Measurements from ENCODE around the gene ABCD4. TPM values are rescaled to one million over a fixed set of nuclear protein-coding genes. Genes with fewer than 3 reads are reported as not detected.
A peak's percentile ranks its signal among the peaks of the same experiment; 100 is the strongest.
"Not testable (repeated sequence)": the region's sequence is repeated elsewhere in the genome, so short reads cannot be mapped to it uniquely, and the experiment has no call there.

ABCD4 gene
- total RNA-seq: 36.5 and 55.6 TPM in 2 replicates

GRCh38 chr14:74302634-74303569, at the start of gene ABCD4:
ABCD4 (minus strand) TSS chr14:74302934; CDS start chr14:74302912, 22 bp downstream.
- DNase-seq (ENCODE audit: low read depth): peak; percentile 84

GRCh38 chr14:74350928-74351323, 48.2 kb upstream of the ABCD4 start:
- DNase-seq (ENCODE audit: low read depth): no peak

GRCh38 chr14:74350211-74350927, 47.6 kb upstream of the ABCD4 start:
- no peak for DNase-seq (ENCODE audit: low read depth)

GRCh38 chr14:74349757-74350156, 47.0 kb upstream of the ABCD4 start:
- no peak for DNase-seq (ENCODE audit: low read depth)

- no peak for DNase-seq (ENCODE audit: low read depth)
These were observed 46.2 kb upstream of the ABCD4 start for GRCh38 chr14:74348735-74349463.

- DNase-seq (ENCODE audit: low read depth): no peak
These were observed 45.6 kb upstream of the ABCD4 start, which contains the start of gene VRTN for GRCh38 chr14:74348241-74348734. VRTN (plus strand) TSS chr14:74348471; CDS start chr14:74356784, 8,313 bp downstream.

- DNase-seq (ENCODE audit: low read depth): no peak
These were observed 45.0 kb upstream of the ABCD4 start for GRCh38 chr14:74347795-74348100.

GRCh38 chr14:74347097-74347794, 44.5 kb upstream of the ABCD4 start:
- peak; percentile 34 for DNase-seq (ENCODE audit: low read depth)

GRCh38 chr14:74346341-74346740, 43.6 kb upstream of the ABCD4 start:
- no peak for DNase-seq (ENCODE audit: low read depth)

GRCh38 chr14:74333909-74334308, 31.2 kb upstream of the ABCD4 start:
- DNase-seq (ENCODE audit: low read depth): peak; percentile 40

- DNase-seq (ENCODE audit: low read depth): not testable (repeated sequence)
These were observed 27.3 kb upstream of the ABCD4 start for GRCh38 chr14:74329950-74330552.

- DNase-seq (ENCODE audit: low read depth): no peak
These were observed 23.8 kb upstream of the ABCD4 start for GRCh38 chr14:74326369-74327152.

GRCh38 chr14:74325446-74325845, 22.7 kb upstream of the ABCD4 start:
- no peak for DNase-seq (ENCODE audit: low read depth)

GRCh38 chr14:74324931-74325361, 22.2 kb upstream of the ABCD4 start:
- peak; percentile 41 for DNase-seq (ENCODE audit: low read depth)

- DNase-seq (ENCODE audit: low read depth): peak; percentile 67
These were observed 11.8 kb upstream of the ABCD4 start for GRCh38 chr14:74314576-74314975.

- DNase-seq (ENCODE audit: low read depth): no peak
These were observed 10.9 kb upstream of the ABCD4 start for GRCh38 chr14:74313601-74314000.

- DNase-seq (ENCODE audit: low read depth): no peak
These were observed 9.4 kb upstream of the ABCD4 start for GRCh38 chr14:74312161-74312560.

GRCh38 chr14:74309125-74310022, 6.6 kb upstream of the ABCD4 start:
- no peak for DNase-seq (ENCODE audit: low read depth)

- peak; percentile 18 for DNase-seq (ENCODE audit: low read depth)
These were observed 6.0 kb upstream of the ABCD4 start for GRCh38 chr14:74308695-74309094.
